Occipital lobe (tissue), 2 donors: ENCODE data around the gene RASL10A. TPM values are rescaled to one million over a fixed set of nuclear protein-coding genes. Genes with fewer than 3 reads are reported as not detected.

Experiments used
- DNase-seq: peaks from one replicate; lab custom pipeline; 2025; lab: John Stamatoyannopoulos, UW
- total RNA-seq: library from RNA; depleted of rRNA; stranded (reverse); fragments of >200 nt; gene quantifications from one replicate; pipeline ENCODE4 v1.2.3, GENCODE V29; 2014

The RASL10A gene
- total RNA-seq, 1 donor from 2014 or later = 15.0 TPM

GRCh38 chr22:29323641-29324040, 8.1 kb upstream of the RASL10A start:
- DNase-seq = no peak

- DNase-seq = no peak
These were observed 5.0 kb upstream of the RASL10A start for GRCh38 chr22:29320546-29320945.

DNA sequence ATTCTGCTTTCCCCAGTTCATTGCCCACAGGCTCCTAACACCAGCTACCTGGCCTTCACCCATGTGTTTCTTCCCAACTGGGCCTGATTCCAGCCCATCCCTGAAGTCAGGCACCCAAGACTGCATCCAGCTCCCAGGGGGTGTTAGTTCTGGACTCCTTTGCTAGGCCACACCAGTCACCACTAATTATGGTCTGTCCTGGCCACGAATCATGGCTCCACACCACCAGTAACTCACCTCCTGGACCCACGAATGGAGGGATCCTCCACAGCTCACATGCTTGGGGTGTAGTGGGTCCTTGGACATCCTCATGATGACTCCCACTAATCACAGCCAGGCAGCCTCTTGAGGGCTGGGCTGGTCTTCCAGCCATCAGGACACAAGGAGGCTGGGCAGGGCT, 3.6 kb upstream of the RASL10A start:
- DNase-seq = no peak

GRCh38 chr22:29317827-29318454, 2.4 kb upstream of the RASL10A start:
- DNase-seq = no peak

GRCh38 chr22:29316141-29316828, 788 bp upstream of the RASL10A start:
- no peak for DNase-seq

GRCh38 chr22:29314537-29315285, 786 bp downstream of the RASL10A start:
- DNase-seq = no peak

DNA sequence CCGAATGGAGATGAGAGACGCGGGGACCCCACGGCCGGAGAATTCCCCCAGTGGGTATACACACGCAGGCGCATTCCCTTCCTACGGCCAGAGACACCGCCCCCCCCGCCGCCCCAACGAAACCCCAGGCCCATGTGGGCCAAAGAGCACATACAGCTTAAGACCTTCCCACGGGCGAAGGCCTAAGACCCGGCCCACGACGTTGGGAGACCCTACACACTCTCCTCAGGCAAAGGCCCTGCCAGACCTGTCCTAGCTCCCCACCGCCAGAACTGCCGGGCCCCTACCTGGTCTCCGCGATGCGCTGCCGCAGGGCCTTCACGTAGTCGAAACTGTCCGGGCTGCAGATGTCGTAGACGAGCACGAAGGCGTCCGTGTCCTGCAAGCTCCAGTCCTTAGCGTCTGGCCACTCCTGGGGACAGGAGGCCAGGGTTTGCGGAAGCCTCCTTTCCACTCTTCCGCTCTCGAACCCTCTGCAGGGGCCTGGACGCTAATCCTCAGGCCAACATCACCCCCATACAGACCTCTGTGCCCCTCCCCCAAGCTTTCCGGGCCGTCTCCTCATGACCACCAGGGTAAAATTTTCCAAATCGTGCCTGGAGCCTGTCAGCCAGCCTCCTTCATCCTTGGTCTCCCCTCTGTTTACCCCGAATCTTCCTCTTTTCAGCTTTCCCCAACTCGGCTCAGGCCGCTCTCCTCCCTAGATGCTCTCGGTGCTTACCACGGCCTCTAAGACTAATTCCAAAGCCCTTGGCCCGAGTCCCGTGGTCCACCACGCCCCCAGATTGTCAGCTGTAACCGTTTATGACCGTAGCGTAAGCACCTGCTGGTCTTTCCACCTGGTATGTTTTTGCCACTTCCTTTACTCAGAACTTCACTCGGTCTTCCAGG, 1.7 kb downstream of the RASL10A start:
- no peak for DNase-seq

DNA sequence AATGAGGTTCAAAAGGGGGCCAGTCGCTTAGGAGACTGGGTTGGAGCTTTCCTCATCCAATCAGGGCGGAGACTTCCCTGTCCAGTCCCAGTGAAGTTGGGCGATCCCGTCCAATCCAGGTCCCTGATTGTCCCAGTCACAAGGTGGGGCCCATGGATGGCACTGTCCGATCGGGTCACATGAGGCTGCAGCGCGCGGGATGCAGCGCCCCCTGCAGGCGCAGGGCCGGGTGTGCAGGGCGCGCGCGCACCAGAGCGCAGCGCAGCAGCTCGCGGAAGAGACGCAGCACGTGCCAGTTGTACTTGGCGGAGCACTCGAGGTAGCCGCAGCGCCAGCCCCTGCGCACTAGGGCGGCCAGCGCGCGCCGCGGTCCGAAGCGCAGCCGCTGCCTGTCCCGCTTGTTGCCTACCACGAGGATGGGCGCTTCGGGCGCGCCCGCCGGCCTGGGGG, 2.3 kb downstream of the RASL10A start:
- no peak for DNase-seq

DNA sequence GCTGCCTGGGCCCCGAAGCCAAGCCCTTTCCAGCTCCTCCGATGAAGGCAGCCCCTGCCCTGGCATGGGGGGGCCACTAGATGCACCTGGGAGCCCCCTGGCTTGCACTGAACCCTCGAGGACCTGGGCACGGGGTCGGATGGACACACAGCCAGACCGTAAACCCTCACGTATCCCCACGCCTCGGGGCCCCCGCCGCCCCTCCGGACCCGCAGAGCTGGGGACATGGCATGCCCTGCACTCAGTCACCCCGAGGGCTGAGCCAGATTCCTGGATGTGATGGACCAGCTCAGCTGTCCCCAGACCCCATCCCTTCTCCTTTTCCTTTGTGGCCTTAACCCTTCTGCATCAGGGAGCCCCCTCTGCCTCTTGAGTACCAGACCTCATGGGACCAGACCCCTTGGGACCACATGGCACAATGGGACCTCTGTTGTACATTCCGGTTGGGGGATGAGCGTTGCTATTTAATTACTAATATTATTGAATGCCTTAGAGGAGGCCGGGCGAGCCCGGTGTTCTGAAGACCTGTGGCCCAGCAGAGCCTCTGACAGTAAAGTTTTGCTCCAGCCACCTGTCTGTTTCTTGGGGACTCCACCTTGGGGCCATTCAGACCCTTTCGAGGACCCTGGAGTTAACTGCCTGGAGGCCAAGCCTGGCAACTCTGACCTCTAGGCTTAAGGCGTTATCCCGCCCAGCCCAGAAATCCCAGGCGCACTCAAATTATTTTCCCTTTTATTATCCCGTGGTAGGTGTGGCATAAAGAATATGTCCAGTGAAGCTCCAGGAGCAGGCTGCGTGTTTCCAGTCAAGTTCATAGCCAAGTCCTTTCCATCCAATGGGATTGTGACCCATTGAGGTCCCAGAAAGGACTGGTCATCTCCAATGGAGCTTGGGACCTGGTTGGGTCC, 3.0 kb downstream of the RASL10A start:
- no peak for DNase-seq

DNA sequence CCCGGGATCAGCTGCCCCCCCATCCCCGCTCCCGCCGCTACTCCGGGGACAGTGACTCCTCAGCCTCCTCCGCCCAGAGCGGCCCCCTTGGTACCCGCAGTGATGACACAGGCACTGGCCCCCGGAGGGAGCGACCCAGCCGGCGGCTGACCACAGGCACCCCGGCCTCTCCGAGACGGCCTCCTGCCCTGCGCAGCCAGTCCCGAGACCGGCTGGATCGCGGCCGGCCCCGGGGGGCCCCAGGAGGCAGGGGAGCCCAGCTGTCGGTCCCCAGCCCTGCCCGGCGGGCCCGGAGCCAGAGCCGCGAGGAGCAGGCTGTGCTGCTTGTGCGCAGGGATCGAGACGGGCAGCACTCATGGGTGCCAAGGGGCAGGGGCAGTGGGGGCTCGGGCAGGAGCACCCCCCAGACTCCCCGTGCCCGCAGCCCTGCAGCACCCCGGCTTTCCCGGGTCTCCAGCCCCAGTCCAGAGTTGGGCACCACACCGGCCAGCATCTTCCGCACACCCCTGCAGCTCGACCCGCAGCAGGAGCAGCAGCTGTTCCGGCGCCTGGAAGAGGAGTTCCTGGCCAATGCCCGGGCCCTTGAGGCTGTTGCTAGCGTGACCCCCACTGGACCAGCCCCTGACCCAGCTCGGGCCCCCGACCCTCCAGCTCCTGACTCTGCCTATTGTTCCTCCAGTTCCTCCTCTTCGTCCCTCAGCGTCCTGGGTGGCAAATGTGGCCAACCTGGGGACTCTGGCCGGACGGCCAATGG, 3.9 kb downstream of the RASL10A start:
- DNase-seq = no peak

- peak; percentile 96 for DNase-seq
These were observed 4.6 kb downstream of the RASL10A start for GRCh38 chr22:29310863-29311339.

GRCh38 chr22:29310065-29310862, 5.2 kb downstream of the RASL10A start:
- DNase-seq = no peak

DNA sequence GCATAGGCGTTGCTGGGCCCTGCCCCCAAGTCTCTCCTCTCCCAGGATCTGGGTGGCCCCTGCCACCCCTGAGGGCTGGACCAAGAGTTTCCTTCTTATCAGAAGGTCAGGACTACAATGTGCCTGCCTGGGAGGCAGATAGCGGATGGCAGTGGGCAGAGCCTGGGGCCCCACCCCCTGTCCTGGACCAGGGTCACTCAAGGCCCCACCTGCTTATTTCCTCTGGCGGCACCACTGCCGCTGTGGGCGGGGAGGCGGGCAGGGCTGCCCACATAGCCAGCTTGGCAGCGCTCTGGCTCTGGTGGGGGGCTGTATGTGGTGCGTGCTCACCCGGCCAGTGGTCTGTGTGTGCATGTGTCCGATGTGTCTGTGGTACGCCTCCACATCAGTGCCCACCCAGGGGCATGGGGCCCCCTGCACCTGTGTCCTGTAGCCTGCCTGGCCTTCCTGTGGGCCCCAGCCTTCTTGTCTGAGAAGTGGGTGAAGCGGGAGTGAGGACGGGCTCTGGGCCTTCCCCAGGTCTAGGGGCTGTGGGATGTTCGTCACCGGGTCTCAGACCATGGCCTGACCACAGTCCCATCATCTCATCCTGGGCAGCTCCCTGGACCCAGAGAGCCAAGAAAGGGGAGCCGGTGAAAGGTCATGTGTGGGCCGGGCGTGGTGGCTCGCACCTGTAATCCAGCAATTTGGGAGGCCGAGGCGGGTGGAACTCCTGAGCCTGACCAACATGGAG, 6.0 kb downstream of the RASL10A start:
- DNase-seq = no peak

- DNase-seq = no peak
These were observed 6.7 kb downstream of the RASL10A start for GRCh38 chr22:29308791-29309262.

- no peak for DNase-seq
These were observed 7.2 kb downstream of the RASL10A start for GRCh38 chr22:29308148-29308790.

DNA sequence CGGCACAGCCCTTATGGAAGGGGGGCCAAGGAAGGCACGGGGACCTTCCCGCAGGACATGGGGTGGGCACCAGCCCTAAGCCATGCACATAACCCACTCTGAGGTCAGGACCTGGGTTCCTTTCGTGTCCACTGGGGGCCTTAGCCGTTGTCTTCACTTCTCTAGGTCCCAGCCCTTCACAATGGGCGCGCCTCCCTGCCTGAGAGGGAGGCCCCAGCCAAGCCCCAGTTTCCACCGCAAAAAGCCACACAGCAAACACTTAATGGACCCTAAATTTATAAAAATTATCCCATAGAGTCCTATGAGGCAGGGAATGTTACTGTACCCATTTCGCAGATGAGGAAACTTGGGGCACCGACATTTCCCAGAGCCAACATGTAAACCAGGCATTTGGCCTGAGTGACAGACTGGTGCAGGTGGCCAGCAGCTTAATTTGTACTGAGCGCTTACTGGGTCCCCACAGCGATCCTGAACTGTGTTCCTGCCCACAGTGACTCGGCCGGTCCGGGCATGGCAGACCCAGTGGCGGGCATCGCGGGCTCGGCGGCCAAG, 7.8 kb downstream of the RASL10A start:
- no peak for DNase-seq
